ENCODE data around the gene LIMS1. TPM values are rescaled to one million over a fixed set of nuclear protein-coding genes. Genes with fewer than 3 reads are reported as not detected.

The LIMS1 gene
- total and polyA plus RNA-seq, 2 donors (not counting 3 experiments of a cell fraction or from before 2014, with no cell fraction given): 153 to 229 TPM

DNA sequence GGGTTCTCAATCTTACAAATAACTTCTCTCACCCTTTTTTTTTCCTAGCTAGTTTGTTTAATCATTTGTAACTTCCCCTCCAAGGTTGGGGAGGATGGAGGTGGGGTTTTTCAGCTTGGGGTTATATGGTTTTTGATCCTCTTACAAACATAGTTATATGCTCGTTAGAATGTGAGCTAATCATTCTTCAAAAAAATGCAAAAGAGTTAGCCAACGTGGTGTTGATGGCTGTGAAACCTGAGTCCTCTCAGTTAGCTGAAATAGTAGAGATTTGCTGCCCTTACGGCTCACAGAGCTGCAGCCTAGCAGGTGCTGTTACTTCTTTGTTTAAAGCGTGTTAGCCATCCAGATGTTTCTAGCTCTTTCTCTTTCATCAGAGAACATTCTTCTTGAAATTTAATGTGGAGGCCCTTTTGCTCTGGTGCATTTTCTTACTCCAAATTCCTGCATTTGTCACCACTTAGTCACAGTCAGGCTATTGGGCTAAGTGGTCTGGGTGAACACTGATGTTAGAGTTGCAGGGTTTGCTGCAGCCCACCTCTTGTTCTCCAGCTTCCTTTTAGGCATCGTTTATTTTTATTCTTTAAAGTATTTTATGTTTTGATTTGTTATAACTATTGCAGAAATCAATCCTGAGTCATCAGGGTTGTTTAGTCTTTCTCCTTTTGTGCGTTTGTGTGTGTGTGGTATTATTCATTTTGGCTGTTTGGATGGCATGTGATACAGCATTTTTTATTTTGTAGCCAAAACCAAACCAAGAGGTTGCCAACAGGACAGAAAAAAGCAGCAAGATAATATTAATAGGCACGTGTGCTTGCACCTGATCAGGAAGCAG is 41.1 kb downstream of the LIMS1 start:
- no peaks in the 10 kb centered on the region for H3K9me3 ChIP-seq (replicated peaks; ENCODE audit: control insufficient read depth, insufficient read depth, low read length)
- peaks cover 49% of the 10 kb centered on the region for H3K79me2 ChIP-seq (ENCODE audit: control insufficient read depth, insufficient read depth, low read length)
- no peak overlapping the region for H2AFZ ChIP-seq (ENCODE audit: low read depth, low read length)
- H3K9me1 ChIP-seq (replicated peaks; ENCODE audit: control insufficient read depth, extremely low read depth, insufficient read depth, low read length): no peaks in the 10 kb centered on the region
- dilution Hi-C loops (cut with MboI; ENCODE audit: extremely low pct_ligation_motif_present, low sequenced_read_pairs): no loop called here
- ChIA-PET POLR2A (interaction anchor here (1.0 kb wide), 1 partner anchor 41 kb away, joined by 5 read pairs; the partner anchor contains the start of gene LIMS1), CTCF (interaction anchor here (1.0 to 2.3 kb wide), 4 partner anchors 9 to 42 kb away, joined by 3 to 16 read pairs (median 4); no protein-coding TSS in a partner anchor)
- H3K27ac ChIP-seq (ENCODE audit: insufficient read depth, low read depth, low read length): no peak overlapping the region
- no TSS peak for BruUV-seq (replicated peaks)
- no peaks in the 10 kb centered on the region for H3K36me3 ChIP-seq (ENCODE audit: control insufficient read depth in 2 of 2, extremely low read depth in 1 of 2, insufficient read depth in 2 of 2, low read length in 2 of 2)
- FAIRE-seq (no peak), DNase-seq (ENCODE audit: low read depth, low spot score) (no peak)
- H3K27me3 ChIP-seq (ENCODE audit: control insufficient read depth in 2 of 2, insufficient read depth in 2 of 2, low read length in 2 of 2): no peaks in the 10 kb centered on the region
- H3K9ac ChIP-seq (replicated peaks; ENCODE audit: extremely low read depth, insufficient read depth, low read length): no peak overlapping the region
- H4K20me1 ChIP-seq (replicated peaks; ENCODE audit: control insufficient read depth, extremely low read depth, insufficient read depth, low read length): peaks cover 4% of the 10 kb centered on the region
- no peak overlapping the region for H3K4me2 ChIP-seq (ENCODE audit: insufficient read depth, low read length)
- H3K4me1 ChIP-seq (ENCODE audit: control insufficient read depth, extremely low read depth, insufficient read depth, low read length): peaks cover 36% of the 10 kb centered on the region
- intact Hi-C loops (cut with micrococcal nuclease): no loop called here
- no peak for TF ChIP-seq MYC (IDR thresholded peaks at IDR 0.05; ENCODE audit: low read depth, low read length)
- TF ChIP-seq FOS (IDR thresholded peaks at IDR 0.05; ENCODE audit: borderline replicate concordance, insufficient read depth, low read length): peak; percentile 20
- no peak overlapping the region for H3K4me3 ChIP-seq (replicated peaks in 1 of 3; ENCODE audit: insufficient read depth in 1 of 3, low read depth in 1 of 3, low read length in 3 of 3)

GRCh38 chr2:108577099-108577498 is 42.8 kb downstream of the LIMS1 start:
- CTCF ChIA-PET: interaction anchor here (0.6 to 1.9 kb wide), 3 partner anchors 10 to 17 kb away, joined by 3 to 6 read pairs (median 4); no protein-coding TSS in a partner anchor
- Histone ChIP-seq H3K9ac (replicated peaks; ENCODE audit: extremely low read depth, insufficient read depth, low read length) (no peak overlapping the region), H3K9me3 (replicated peaks; ENCODE audit: control insufficient read depth, insufficient read depth, low read length) (no peaks in the 10 kb centered on the region), H3K4me3 (replicated peaks in 1 of 3; ENCODE audit: insufficient read depth in 1 of 3, low read depth in 1 of 3, low read length in 3 of 3) (no peak overlapping the region), H3K4me2 (ENCODE audit: insufficient read depth, low read length) (no peak overlapping the region), H3K79me2 (ENCODE audit: control insufficient read depth, insufficient read depth, low read length) (peaks cover 40% of the 10 kb centered on the region), H3K9me1 (replicated peaks; ENCODE audit: control insufficient read depth, extremely low read depth, insufficient read depth, low read length) (no peaks in the 10 kb centered on the region), H3K27me3 (ENCODE audit: control insufficient read depth in 2 of 2, insufficient read depth in 2 of 2, low read length in 2 of 2) (no peaks in the 10 kb centered on the region), H3K4me1 (ENCODE audit: control insufficient read depth, extremely low read depth, insufficient read depth, low read length) (peaks cover 36% of the 10 kb centered on the region), H4K20me1 (replicated peaks; ENCODE audit: control insufficient read depth, extremely low read depth, insufficient read depth, low read length) (peaks cover 4% of the 10 kb centered on the region), H3K36me3 (ENCODE audit: control insufficient read depth in 2 of 2, extremely low read depth in 1 of 2, insufficient read depth in 2 of 2, low read length in 2 of 2) (no peaks in the 10 kb centered on the region), H2AFZ (ENCODE audit: low read depth, low read length) (no peak overlapping the region), H3K27ac (ENCODE audit: insufficient read depth, low read depth, low read length) (no peak overlapping the region)
- no peak for DNase-seq (ENCODE audit: low read depth, low spot score)
- BruUV-seq (replicated peaks): no TSS peak
- POLR2A ChIA-PET: no interaction called here
- TF ChIP-seq MYC (IDR thresholded peaks at IDR 0.05; ENCODE audit: low read depth, low read length): no peak
- no peak for TF ChIP-seq MAX (IDR thresholded peaks at IDR 0.05; ENCODE audit: insufficient read depth, insufficient read length)
- TF ChIP-seq POLR2A (IDR thresholded peaks at IDR 0.05; ENCODE audit: low read depth, low read length): no peak
- no peak for TF ChIP-seq FOS (IDR thresholded peaks at IDR 0.05; ENCODE audit: borderline replicate concordance, insufficient read depth, low read length)
- no peak for TF ChIP-seq CTCF (IDR thresholded peaks at IDR 0.05; ENCODE audit: extremely low read depth in 1 of 2, insufficient read depth in 1 of 2, low read depth in 1 of 2, low read length in 2 of 2)
- no peak for TF ChIP-seq GATA2 (IDR thresholded peaks at IDR 0.05; ENCODE audit: insufficient read depth, insufficient read length, low read depth, low read length)
- TF ChIP-seq JUN (IDR thresholded peaks at IDR 0.05; ENCODE audit: borderline replicate concordance, insufficient read depth, insufficient read length, low read depth): no peak
- TF ChIP-seq EZH2 (IDR thresholded peaks at IDR 0.05; ENCODE audit: borderline replicate concordance, low read depth, low read length, severe bottlenecking): no peak
- intact Hi-C loops (cut with micrococcal nuclease): no loop called here
- no peak for FAIRE-seq
- dilution Hi-C loops (cut with MboI; ENCODE audit: extremely low pct_ligation_motif_present, low sequenced_read_pairs): no loop called here

All from endothelial cell of umbilical vein (primary cell).